HepG2 (cell line): Measurements from ENCODE around the gene GLYATL3. TPM values are rescaled to one million over a fixed set of nuclear protein-coding genes. Genes with fewer than 3 reads are reported as not detected.

ENCODE experiments used
- ARNTL ChIP-seq: sonication (generic); formaldehyde crosslinking; IDR thresholded peaks from 2 replicates; pipeline ENCODE4 v1.4.0; 2020; ENCODE audit warnings: mild to moderate bottlenecking, missing genetic modification reagents
- ASH2L ChIP-seq: fragments of 300-600, 200-600 bp; sonication (generic); IDR thresholded peaks from 2 replicates; pipeline ENCODE4 v1.7.0; 2017; ENCODE audit warnings: low read depth, mild to moderate bottlenecking, moderate library complexity, mixed read lengths, low read length; ENCODE audit not compliant: insufficient read length
- ATF4 ChIP-seq, 2 experiments: fragments of 450-650 bp in 1 of 2; sonication (generic) in 1 of 2; formaldehyde crosslinking; IDR thresholded peaks; 2 replicates each; pipeline versions ENCODE4 v1.5.0 to v1.8.0; 2020 to 2022; ENCODE audit warnings: mild to moderate bottlenecking in 1 of 2, missing genetic modification reagents in 1 of 2
- FUBP1 ChIP-seq: sonication (generic); formaldehyde crosslinking; IDR thresholded peaks from 2 replicates; pipeline ENCODE4 v1.5.1; 2020; ENCODE audit warnings: missing genetic modification reagents, mild to moderate bottlenecking, borderline replicate concordance
- KDM1A ChIP-seq: IDR thresholded peaks from 2 replicates; pipeline ENCODE4 v1.6.1; 2016; ENCODE audit warnings: missing compliant biosample characterization
- TARDBP ChIP-seq: sonication (generic); formaldehyde crosslinking; IDR thresholded peaks from 2 replicates; pipeline ENCODE4 v1.8.0; 2022; ENCODE audit warnings: mild to moderate bottlenecking, missing genetic modification reagents
- TOE1 ChIP-seq: sonication (generic); formaldehyde crosslinking; IDR thresholded peaks from 2 replicates; pipeline ENCODE4 v1.4.0; 2020; ENCODE audit warnings: mild to moderate bottlenecking, missing genetic modification reagents
- ZFP82 ChIP-seq: sonication (generic); formaldehyde crosslinking; IDR thresholded peaks from 2 replicates; pipeline ENCODE4 v1.5.1; 2020; ENCODE audit warnings: mild to moderate bottlenecking, missing genetic modification reagents, borderline replicate concordance
- ZNF142 ChIP-seq: sonication (generic); formaldehyde crosslinking; IDR thresholded peaks from 2 replicates; pipeline ENCODE4 v1.4.0; 2020; ENCODE audit warnings: missing genetic modification reagents
- ZNF251 ChIP-seq: sonication (generic); formaldehyde crosslinking; IDR thresholded peaks from 2 replicates; pipeline ENCODE4 v1.9.0; 2021; ENCODE audit warnings: mild to moderate bottlenecking, missing genetic modification reagents
- ZNF30 ChIP-seq: sonication (generic); formaldehyde crosslinking; IDR thresholded peaks from 2 replicates; pipeline ENCODE4 v1.5.0; 2020; ENCODE audit warnings: mild to moderate bottlenecking, missing genetic modification reagents
- ZNF431 ChIP-seq: sonication (generic); formaldehyde crosslinking; IDR thresholded peaks from 2 replicates; pipeline ENCODE4 v1.9.0; 2022; ENCODE audit warnings: missing genetic modification reagents, low read depth, mild to moderate bottlenecking, borderline replicate concordance
- ZNF460 ChIP-seq: sonication (generic); formaldehyde crosslinking; IDR thresholded peaks from 2 replicates; pipeline ENCODE4 v1.5.1; 2020; ENCODE audit warnings: missing genetic modification reagents, mild to moderate bottlenecking, borderline replicate concordance
- ZNF710 ChIP-seq: sonication (generic); formaldehyde crosslinking; IDR thresholded peaks from 2 replicates; pipeline ENCODE4 v1.5.0; 2020; ENCODE audit warnings: mild to moderate bottlenecking, missing genetic modification reagents, borderline replicate concordance
- ZNF75D ChIP-seq: sonication (generic); formaldehyde crosslinking; IDR thresholded peaks from 2 replicates; pipeline ENCODE4 v1.8.1; 2023; ENCODE audit warnings: missing genetic modification reagents, mild to moderate bottlenecking, borderline replicate concordance
- ZSCAN29 ChIP-seq: sonication (generic); formaldehyde crosslinking; conservative IDR thresholded peaks from 2 replicates; pipeline ENCODE4 v1.4.0; 2020; ENCODE audit warnings: mild to moderate bottlenecking, missing genetic modification reagents
- ZZZ3 ChIP-seq: sonication (generic); formaldehyde crosslinking; IDR thresholded peaks from 2 replicates; pipeline ENCODE4 v1.4.0; 2020; ENCODE audit warnings: missing genetic modification reagents, mild to moderate bottlenecking, borderline replicate concordance
- polyA plus RNA-seq, 8 experiments: library from polyadenylated mRNA; depleted of rRNA in 3 of 8; stranded (reverse) in 7 of 8; unstranded in 1 of 8; fragments of >200 nt; fragmentation: Illumina TruSeq in 4 of 8; extraction: Trizol in 4 of 8; gene quantifications; 2 replicates each; pipeline versions ENCODE4 v1.2.1 to v1.2.3, GENCODE V29; 2011 to 2016; ENCODE audit warnings: low read depth in 4 of 8, missing spikeins in 1 of 8, mixed read lengths in 1 of 8; ENCODE audit not compliant: insufficient read depth in 1 of 8
- total RNA-seq, 5 experiments: library from RNA; depleted of rRNA; stranded (reverse); fragments of >200 nt; fragmentation: Illumina TruSeq; extraction: Trizol; gene quantifications; 2 replicates each; pipeline ENCODE4 v1.2.3, GENCODE V29; 2016; ENCODE audit warnings: low read depth in 1 of 5

GLYATL3 gene
- total and polyA plus RNA-seq, 2 of the 13 experiments (the other 11 are each of a cell fraction or from before 2014, with no cell fraction given) = 0.05 TPM; not detected in 1

GRCh38 chr6:49522710-49523593, 23.2 kb downstream of the GLYATL3 start (continued):
- TF ChIP-seq FUBP1 = no peak
- no peak; the same call in 1 of the 2 replicates for TF ChIP-seq ZNF460 (CRISPR knock-in tag)
- peak; percentile 65; the same call in 1 of the 2 replicates for TF ChIP-seq ARNTL (CRISPR knock-in tag)
- no peak; a peak in 1 of 4 replicates for TF ChIP-seq ATF4 (CRISPR knock-in tag; IDR thresholded peaks at IDR 0.05)
- peak; percentile 97; the same call in 1 of the 2 replicates for TF ChIP-seq TOE1 (CRISPR knock-in tag)
- no peak for TF ChIP-seq ZZZ3
- TF ChIP-seq ASH2L = peak; percentile 98
- peak; percentile 81; the same call in 1 of the 2 replicates for TF ChIP-seq ZSCAN29 (CRISPR knock-in tag)
- peak; percentile 86; the same call in 1 of the 2 replicates for TF ChIP-seq ZNF431 (CRISPR knock-in tag)
- peak; percentile 88 for TF ChIP-seq ZNF710
- TF ChIP-seq ZNF30 (CRISPR knock-in tag) = no peak
- no peak for TF ChIP-seq ZNF251 (CRISPR knock-in tag)
- TF ChIP-seq ZFP82 (CRISPR knock-in tag) = peak; percentile 77; the same call in 1 of the 2 replicates
- TF ChIP-seq TARDBP (CRISPR knock-in tag) = peak; percentile 97
- peak; percentile 82 for TF ChIP-seq KDM1A
- TF ChIP-seq ZNF142 (CRISPR knock-in tag) = no peak
- no peak for TF ChIP-seq ZNF75D (CRISPR knock-in tag)
